Sigmoid colon (tissue), 7 donors: ENCODE data around the gene VPS54. TPM values are rescaled to one million over a fixed set of nuclear protein-coding genes. Genes with fewer than 3 reads are reported as not detected.

ENCODE experiments used
- DNase-seq: peaks from one replicate; pipeline ENCODE4 v3.0.0-alpha.2; 2019
- H3K27ac ChIP-seq, 4 donors: fragments of 200-600 bp; sonication (generic); one replicate each; pipeline ENCODE4 v1.5.1; 2016 to 2019; ENCODE audit warnings: mild to moderate bottlenecking in 1 of 4
- H3K27me3 ChIP-seq, 3 donors: fragments of 200-600 bp; sonication (generic); one replicate each; pipeline ENCODE4 v1.5.1; 2019; ENCODE audit warnings: mild to moderate bottlenecking in 1 of 3
- H3K36me3 ChIP-seq, 4 donors: fragments of 200-600 bp; sonication (generic); one replicate each; pipeline ENCODE4 v1.5.1; 2016 to 2019
- H3K4me1 ChIP-seq, 4 donors: fragments of 200-600 bp; sonication (generic); one replicate each; pipeline ENCODE4 v1.5.1; 2017 to 2019
- H3K4me3 ChIP-seq, 4 donors: fragments of 200-600 bp; sonication (generic); one replicate each; pipeline ENCODE4 v1.5.1; 2017 to 2019; ENCODE audit warnings: mild to moderate bottlenecking in 2 of 4, moderate library complexity in 1 of 4
- H3K9me3 ChIP-seq, 4 donors: fragments of 200-600 bp in 3 of 4; sonication (generic) in 3 of 4; one replicate each; pipeline versions ENCODE4 v1.5.1 to v1.6.1; 2013 to 2019
- CTCF ChIP-seq, 4 experiments: fragments of 450-650 bp in 3 of 4; fragments of 200-600 bp in 1 of 4; IDR thresholded peaks; one replicate each; pipeline ENCODE4 v1.5.1; 2016 to 2019; ENCODE audit warnings: antibody characterized with exemption in 4 of 4, mild to moderate bottlenecking in 3 of 4, moderate library complexity in 2 of 4
- EP300 ChIP-seq, 4 donors: sonication (generic); formaldehyde crosslinking; IDR thresholded peaks; one replicate each; pipeline ENCODE4 v1.6.1; 2017; ENCODE audit warnings: antibody characterized with exemption in 4 of 4
- POLR2A ChIP-seq, 2 donors: fragments of 450-650 bp; IDR thresholded peaks; one replicate each; pipeline ENCODE4 v1.6.1; 2016; ENCODE audit warnings: antibody characterized with exemption in 2 of 2, mild to moderate bottlenecking in 2 of 2, moderate library complexity in 2 of 2
- POLR2AphosphoS5 ChIP-seq, 4 donors: sonication (generic); formaldehyde crosslinking; IDR thresholded peaks; one replicate each; pipeline ENCODE4 v1.6.1; 2017; ENCODE audit warnings: antibody characterized with exemption in 4 of 4
- WGBS, 2 donors: extraction: QIAGEN DNeasy Blood & Tissue Kit; methylation state at CpG; one replicate each; pipeline ENCODE4 v1.1.7; 2013; 5-methylcytosine and 5-hydroxymethylcytosine counted together
- intact Hi-C: fragments of 100-400 bp; cut with DNase I; formaldehyde crosslinking; loops from one replicate; pipeline ENCODE4 v1.15.1; 2023
- polyA plus RNA-seq, 3 donors: library from polyadenylated mRNA; stranded (reverse); fragments of 200-250 nt; gene quantifications; one replicate each; pipeline ENCODE4 v1.2.3, GENCODE V29; 2013
- total RNA-seq, 4 donors: library from RNA; depleted of rRNA; stranded (reverse); fragments of >200 nt; gene quantifications; one replicate each; pipeline ENCODE4 v1.1.0, GENCODE V29; 2016
- donor health status: healthy with polysubstance abuse.
- donor health status: Bipolar disorder and iron deficiency.
- donor health status: healthy.

Gene VPS54
- total and polyA plus RNA-seq, 7 donors: 9.7 to 27.5 (median 24.9) TPM

GRCh38 chr2:64017811-64018700 is 1.2 kb downstream of the VPS54 start:
- peaks cover 0 to 49% (median 39%) of the 10 kb centered on the region in 4 donors for H3K4me1 ChIP-seq
- H3K36me3 ChIP-seq: no peaks in the 10 kb centered on the region
- peak overlapping the region; percentile 75 to 97 (median 82) for H3K4me3 ChIP-seq
- no peaks in the 10 kb centered on the region for H3K9me3 ChIP-seq
- WGBS, 2 donors: 5 to 16% methylated on average over 22 of the region's 22 CpGs
- H3K27ac ChIP-seq: peak overlapping the region; percentile 96 to 99 (median 97)
- H3K27me3 ChIP-seq: no peaks in the 10 kb centered on the region
- intact Hi-C loops: loop anchor here (5.0 kb wide), 1 partner anchor 176 kb away; the partner anchor contains the start of gene UGP2
- no peak for TF ChIP-seq EP300 (IDR thresholded peaks at IDR 0.05)
- peak; percentile 15 to 55 (median 38) for TF ChIP-seq POLR2AphosphoS5 (IDR thresholded peaks at IDR 0.05)
- DNase-seq: no peak

- no peak overlapping the region for H3K27ac ChIP-seq
- peaks cover 0 to 68% (median 44%) of the 10 kb centered on the region in 4 donors for H3K4me1 ChIP-seq
- WGBS, 2 donors: 92 to 95% methylated on average over 3 of the region's 3 CpGs
- H3K27me3 ChIP-seq: no peaks in the 10 kb centered on the region
- TF ChIP-seq EP300 (IDR thresholded peaks at IDR 0.05) (no peak), CTCF (IDR thresholded peaks at IDR 0.05) (no peak), POLR2A (IDR thresholded peaks at IDR 0.05) (no peak), POLR2AphosphoS5 (IDR thresholded peaks at IDR 0.05) (no peak)
- intact Hi-C loops: loop anchor here (5.0 kb wide), 1 partner anchor 174 kb away; the partner anchor contains the start of gene UGP2
- DNase-seq: no peak
- no peak overlapping the region for H3K4me3 ChIP-seq
- no peaks in the 10 kb centered on the region for H3K36me3 ChIP-seq
- H3K9me3 ChIP-seq: no peaks in the 10 kb centered on the region
Measured at GRCh38 chr2:64015898-64016297, 3.3 kb downstream of the VPS54 start.

GRCh38 chr2:64015391-64015790 is 3.8 kb downstream of the VPS54 start:
- TF ChIP-seq POLR2A (IDR thresholded peaks at IDR 0.05) (no peak), EP300 (IDR thresholded peaks at IDR 0.05) (no peak), POLR2AphosphoS5 (IDR thresholded peaks at IDR 0.05) (no peak), CTCF (IDR thresholded peaks at IDR 0.05) (no peak)
- intact Hi-C loops: loop anchor here (5.0 kb wide), 1 partner anchor 173 kb away; the partner anchor contains the start of gene UGP2
- no peak for DNase-seq
- Histone ChIP-seq H3K27me3 (no peaks in the 10 kb centered on the region), H3K27ac (no peak overlapping the region), H3K36me3 (no peaks in the 10 kb centered on the region), H3K4me3 (no peak overlapping the region), H3K4me1 (peaks cover 0 to 65% (median 41%) of the 10 kb centered on the region in 4 donors), H3K9me3 (no peaks in the 10 kb centered on the region)
- 91 to 92% methylated on average over 5 of the region's 5 CpGs for WGBS, 2 donors

GRCh38 chr2:64014628-64015027 is 4.6 kb downstream of the VPS54 start:
- no peaks in the 10 kb centered on the region for H3K36me3 ChIP-seq
- peaks cover 0 to 58% (median 35%) of the 10 kb centered on the region in 4 donors for H3K4me1 ChIP-seq
- H3K27me3 ChIP-seq: no peaks in the 10 kb centered on the region
- 99% methylated on average over 1 of the region's 1 CpG for whole genome bisulfite sequencing, 2 donors
- no peak for DNase-seq
- H3K4me3 ChIP-seq: no peak overlapping the region
- TF ChIP-seq POLR2A (IDR thresholded peaks at IDR 0.05) (no peak), CTCF (IDR thresholded peaks at IDR 0.05) (no peak), EP300 (IDR thresholded peaks at IDR 0.05) (no peak), POLR2AphosphoS5 (IDR thresholded peaks at IDR 0.05) (no peak)
- H3K9me3 ChIP-seq: no peaks in the 10 kb centered on the region
- no peak overlapping the region for H3K27ac ChIP-seq
- intact Hi-C loops: loop anchor here (5.0 kb wide), 1 partner anchor 172 kb away; the partner anchor contains the start of gene UGP2

GRCh38 chr2:64013053-64013452 is 6.2 kb downstream of the VPS54 start:
- TF ChIP-seq POLR2AphosphoS5 (IDR thresholded peaks at IDR 0.05) (no peak), EP300 (IDR thresholded peaks at IDR 0.05) (no peak), CTCF (IDR thresholded peaks at IDR 0.05) (no peak), POLR2A (IDR thresholded peaks at IDR 0.05) (no peak)
- intact Hi-C loops: no loop called here
- H3K9me3 ChIP-seq: no peaks in the 10 kb centered on the region
- no peak overlapping the region for H3K27ac ChIP-seq
- 98 to 99% methylated on average over 2 of the region's 2 CpGs for WGBS, 2 donors
- H3K27me3 ChIP-seq: no peaks in the 10 kb centered on the region
- no peaks in the 10 kb centered on the region for H3K36me3 ChIP-seq
- DNase-seq: no peak
- no peak overlapping the region for H3K4me3 ChIP-seq
- H3K4me1 ChIP-seq: peaks cover 0 to 56% (median 32%) of the 10 kb centered on the region in 4 donors
